Peyer's patch (tissue), 4 donors: ENCODE results near the gene RNF169.

ENCODE experiments used
- CTCF ChIP-seq, 6 experiments: fragments of 450-650 bp in 4 of 6; fragments of 200-600 bp in 2 of 6; sonication (generic) in 1 of 6; IDR thresholded peaks; one replicate each; pipeline ENCODE4 v1.5.1; 2017 to 2019; ENCODE audit warnings: antibody characterized with exemption in 6 of 6, mild to moderate bottlenecking in 3 of 6, moderate library complexity in 1 of 6
- POLR2A ChIP-seq, 2 donors: fragments of 450-650 bp; IDR thresholded peaks; one replicate each; pipeline ENCODE4 v1.5.1; 2017; ENCODE audit warnings: antibody characterized with exemption in 2 of 2, mild to moderate bottlenecking in 2 of 2, moderate library complexity in 2 of 2

DNA sequence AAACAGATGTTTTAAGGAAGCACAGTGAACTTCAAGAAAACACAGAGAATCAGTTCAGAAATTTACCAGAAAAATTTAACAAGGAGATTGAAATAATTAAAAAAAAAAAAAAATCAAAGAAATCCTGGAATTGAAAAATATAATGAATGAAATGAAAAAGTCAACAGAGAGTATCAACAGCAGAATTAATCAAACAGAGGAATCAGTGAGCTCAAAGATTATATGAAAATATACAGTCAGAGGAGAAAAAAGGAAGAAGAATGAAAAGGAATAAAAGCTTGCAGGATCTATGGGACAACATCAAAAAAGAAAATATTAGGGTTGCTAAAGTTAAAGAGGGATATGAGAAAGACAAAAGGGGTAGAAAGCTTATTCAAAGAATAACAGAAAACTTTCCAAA is 117.9 kb downstream of the RNF169 start:
- no peak for TF ChIP-seq CTCF (IDR thresholded peaks at IDR 0.05)
- TF ChIP-seq POLR2A (IDR thresholded peaks at IDR 0.05) = no peak
